DOHH2 (cell line): ENCODE data around the gene CDCA5.

Experiments
- H3F3A ChIP-seq: fragments of 200-600 bp; sonication (generic), shearing (Covaris generic); 2 replicates; pipeline ENCODE4 v1.6.0; 2016; ENCODE audit warnings: antibody characterized with exemption, mild to moderate bottlenecking; ENCODE audit not compliant: control insufficient read depth, insufficient read depth
- H3K27ac ChIP-seq: fragments of 200-600 bp; sonication (generic); 2 replicates; pipeline ENCODE4 v1.5.1; 2014; ENCODE audit warnings: low read depth, mild to moderate bottlenecking, low read length, moderate library complexity
- H3K27me3 ChIP-seq: fragments of 200-600 bp; sonication (generic); 2 replicates; pipeline ENCODE4 v1.6.1; 2014; ENCODE audit warnings: mild to moderate bottlenecking, low read length, mixed read lengths; ENCODE audit not compliant: control insufficient read depth
- H3K36me3 ChIP-seq: fragments of 200-600 bp; sonication (generic); 2 replicates; pipeline ENCODE4 v1.6.1; 2014; ENCODE audit warnings: mild to moderate bottlenecking, low read length, moderate library complexity, mixed read lengths; ENCODE audit not compliant: control insufficient read depth
- H3K4me1 ChIP-seq: fragments of 200-600 bp; sonication (generic); 2 replicates; pipeline ENCODE4 v1.6.1; 2014; ENCODE audit warnings: mild to moderate bottlenecking, low read length, mixed read lengths; ENCODE audit not compliant: control insufficient read depth
- H3K4me2 ChIP-seq: fragments of 200-600 bp; sonication (generic); 2 replicates; pipeline ENCODE4 v1.6.0; 2014; ENCODE audit warnings: mild to moderate bottlenecking, low read length, moderate library complexity
- H3K4me3 ChIP-seq: fragments of 200-600 bp; sonication (generic); 2 replicates; pipeline ENCODE4 v1.5.1; 2014; ENCODE audit warnings: mild to moderate bottlenecking, low read length, mixed read lengths
- H3K79me2 ChIP-seq: fragments of 200-600 bp; sonication (generic); 2 replicates; pipeline ENCODE4 v1.6.1; 2014; ENCODE audit warnings: mild to moderate bottlenecking, low read length, mixed read lengths; ENCODE audit not compliant: control insufficient read depth
- H3K9me2 ChIP-seq: fragments of 200-600 bp; sonication (generic); replicated peaks from 2 replicates; pipeline ENCODE4 v1.6.1; 2014; ENCODE audit warnings: mild to moderate bottlenecking, low read length, mixed read lengths; ENCODE audit not compliant: control insufficient read depth
- H3K9me3 ChIP-seq: fragments of 200-600 bp; sonication (generic); 2 replicates; pipeline ENCODE4 v1.6.1; 2014; ENCODE audit warnings: antibody characterized with exemption, low read length, mixed read lengths; ENCODE audit not compliant: control insufficient read depth, insufficient read depth
- H4K20me1 ChIP-seq: fragments of 200-600 bp; sonication (generic); 2 replicates; pipeline ENCODE4 v1.6.0; 2014; ENCODE audit warnings: low read depth, mild to moderate bottlenecking, antibody characterized with exemption, low read length, moderate library complexity; ENCODE audit not compliant: control insufficient read depth, insufficient read depth
- CTCF ChIP-seq: fragments of 200-600 bp; sonication (generic); IDR thresholded peaks from one replicate; pipeline ENCODE4 v1.5.1; 2014; ENCODE audit warnings: antibody characterized with exemption, mild to moderate bottlenecking, low read depth, low read length; ENCODE audit not compliant: poor library complexity, severe bottlenecking
- EZH2phosphoT487 ChIP-seq: fragments of 200-600 bp; sonication (generic); IDR thresholded peaks from 2 replicates; pipeline ENCODE4 v1.6.1; 2017; ENCODE audit warnings: borderline replicate concordance, mild to moderate bottlenecking, antibody characterized with exemption, low read length, moderate library complexity, mixed read lengths

CDCA5 gene

GRCh38 chr11:65047581-65048422 is 36.0 kb downstream of the CDCA5 start:
- Histone ChIP-seq H3K27me3 (no peaks in the 10 kb centered on the region), H3K9me3 (no peaks in the 10 kb centered on the region), H3K79me2 (peaks cover 18% of the 10 kb centered on the region), H3K4me1 (peaks cover 3% of the 10 kb centered on the region), H3F3A (no peaks in the 10 kb centered on the region), H3K27ac (no peak overlapping the region), H3K4me2 (no peak overlapping the region), H4K20me1 (no peaks in the 10 kb centered on the region), H3K9me2 (no peaks in the 10 kb centered on the region), H3K36me3 (peaks cover 29% of the 10 kb centered on the region), H3K4me3 (no peak overlapping the region)
- TF ChIP-seq CTCF: no peak
- TF ChIP-seq EZH2phosphoT487: no peak

- Histone ChIP-seq H3K4me2 (no peak overlapping the region), H3K27me3 (no peaks in the 10 kb centered on the region), H3K4me1 (peaks cover 14% of the 10 kb centered on the region), H3K79me2 (peaks cover 34% of the 10 kb centered on the region), H3F3A (no peaks in the 10 kb centered on the region), H3K9me2 (no peaks in the 10 kb centered on the region), H3K9me3 (no peaks in the 10 kb centered on the region), H4K20me1 (no peaks in the 10 kb centered on the region), H3K36me3 (peaks cover 31% of the 10 kb centered on the region), H3K4me3 (no peak overlapping the region), H3K27ac (no peak overlapping the region)
- TF ChIP-seq EZH2phosphoT487 (no peak), CTCF (no peak)
Measured at GRCh38 chr11:65045728-65046127, 38.1 kb downstream of the CDCA5 start.

- Histone ChIP-seq H3K4me1 (peaks cover 19% of the 10 kb centered on the region), H4K20me1 (no peaks in the 10 kb centered on the region), H3K4me2 (no peak overlapping the region), H3K36me3 (peaks cover 31% of the 10 kb centered on the region), H3K27ac (no peak overlapping the region), H3F3A (peaks cover 2% of the 10 kb centered on the region; the same call in 1 of the 2 replicates), H3K79me2 (peaks cover 34% of the 10 kb centered on the region), H3K9me2 (no peaks in the 10 kb centered on the region), H3K9me3 (no peaks in the 10 kb centered on the region), H3K4me3 (no peak overlapping the region), H3K27me3 (no peaks in the 10 kb centered on the region)
- TF ChIP-seq CTCF (no peak), EZH2phosphoT487 (no peak)
Measured at GRCh38 chr11:65045061-65045460, 38.8 kb downstream of the CDCA5 start.
